ENCODE data around the gene TPST2.

Gene TPST2

GRCh38 chr22:26474682-26475081, 115.2 kb downstream of the TPST2 start:
- Histone ChIP-seq H3K36me3 (ENCODE audit: insufficient read depth, insufficient read length, low read length) (peaks cover 64% of the 10 kb centered on the region), H3K4me1 (ENCODE audit: insufficient read depth, insufficient read length) (no peaks in the 10 kb centered on the region)

More at GRCh38 chr22:26474682-26475081, 115.2 kb downstream of the TPST2 start:
- DNase-seq (ENCODE audit: low read depth, low spot score) = no peak
- TF ChIP-seq ZNF274 (IDR thresholded peaks at IDR 0.05; ENCODE audit: low read depth, low read length) = no peak
- TF ChIP-seq SUZ12 (IDR thresholded peaks at IDR 0.05; ENCODE audit: extremely low read depth, insufficient read depth, insufficient read length) = no peak
- no peak for TF ChIP-seq YY1 (IDR thresholded peaks at IDR 0.05; ENCODE audit: insufficient read depth, insufficient read length)
- no peaks in the 10 kb centered on the region for H3K9me3 ChIP-seq (ENCODE audit: insufficient read depth, low read length)
- H3K4me3 ChIP-seq (ENCODE audit: insufficient read length, low read depth) = no peak overlapping the region
- H3K9ac ChIP-seq (ENCODE audit: insufficient read length, low read depth) = no peak overlapping the region
- H3K27me3 ChIP-seq (ENCODE audit: insufficient read depth, insufficient read length) = no peaks in the 10 kb centered on the region
